IMR-90 (cell line): Measurements from ENCODE around the gene TLL1.

Experiments used
- FOS ChIP-seq: fragments of 150-350 bp; IDR thresholded peaks from 2 replicates; pipeline ENCODE4 v1.6.1; 2016; ENCODE audit warnings: low read depth, low read length
- MAFK ChIP-seq: IDR thresholded peaks from 2 replicates; pipeline ENCODE4 v1.6.1; 2012; ENCODE audit warnings: low read depth, low read length, improper control_type of control experiment
- MXI1 ChIP-seq: IDR thresholded peaks from 2 replicates; pipeline ENCODE4 v1.6.1; 2012; ENCODE audit warnings: low read depth, mild to moderate bottlenecking, low read length, moderate library complexity, borderline replicate concordance
- NFE2L2 ChIP-seq: fragments of 150-350 bp; IDR thresholded peaks from 2 replicates; pipeline ENCODE4 v1.6.1; 2016; ENCODE audit warnings: low read depth, mild to moderate bottlenecking, low read length
- POLR2A ChIP-seq: IDR thresholded peaks from 2 replicates; pipeline ENCODE4 v1.6.1; 2012; ENCODE audit warnings: mild to moderate bottlenecking, low read depth, low read length
- RAD21 ChIP-seq: IDR thresholded peaks from 2 replicates; pipeline ENCODE4 v1.6.1; 2012; ENCODE audit warnings: low read length, improper control_type of control experiment
- RFX5 ChIP-seq: IDR thresholded peaks from 2 replicates; pipeline ENCODE4 v1.8.0; 2012; ENCODE audit warnings: low read depth, mild to moderate bottlenecking, low read length, moderate library complexity
- SMC3 ChIP-seq: fragments of 150-350 bp; IDR thresholded peaks from 2 replicates; pipeline ENCODE4 v1.6.1; 2016; ENCODE audit warnings: low read depth, mild to moderate bottlenecking, antibody characterized with exemption, low read length, moderate library complexity
- TF ChIP-seq, protein P1 (sequence below): conservative IDR thresholded peaks from 2 replicates; pipeline ENCODE4 v1.5.1; 2012; ENCODE audit warnings: mild to moderate bottlenecking, low read depth, low read length, improper control_type of control experiment

GRCh38 chr4:166134285-166134684 lies 261.2 kb downstream of the TLL1 start:
- TF ChIP-seq POLR2A, result no peak
- TF ChIP-seq SMC3, result no peak
- TF ChIP-seq, protein P1, sequence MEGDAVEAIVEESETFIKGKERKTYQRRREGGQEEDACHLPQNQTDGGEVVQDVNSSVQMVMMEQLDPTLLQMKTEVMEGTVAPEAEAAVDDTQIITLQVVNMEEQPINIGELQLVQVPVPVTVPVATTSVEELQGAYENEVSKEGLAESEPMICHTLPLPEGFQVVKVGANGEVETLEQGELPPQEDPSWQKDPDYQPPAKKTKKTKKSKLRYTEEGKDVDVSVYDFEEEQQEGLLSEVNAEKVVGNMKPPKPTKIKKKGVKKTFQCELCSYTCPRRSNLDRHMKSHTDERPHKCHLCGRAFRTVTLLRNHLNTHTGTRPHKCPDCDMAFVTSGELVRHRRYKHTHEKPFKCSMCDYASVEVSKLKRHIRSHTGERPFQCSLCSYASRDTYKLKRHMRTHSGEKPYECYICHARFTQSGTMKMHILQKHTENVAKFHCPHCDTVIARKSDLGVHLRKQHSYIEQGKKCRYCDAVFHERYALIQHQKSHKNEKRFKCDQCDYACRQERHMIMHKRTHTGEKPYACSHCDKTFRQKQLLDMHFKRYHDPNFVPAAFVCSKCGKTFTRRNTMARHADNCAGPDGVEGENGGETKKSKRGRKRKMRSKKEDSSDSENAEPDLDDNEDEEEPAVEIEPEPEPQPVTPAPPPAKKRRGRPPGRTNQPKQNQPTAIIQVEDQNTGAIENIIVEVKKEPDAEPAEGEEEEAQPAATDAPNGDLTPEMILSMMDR, result no peak
- TF ChIP-seq MXI1, result no peak
- TF ChIP-seq NFE2L2, result no peak
- no peak for TF ChIP-seq MAFK
- TF ChIP-seq RFX5, result no peak
- TF ChIP-seq FOS, result no peak
- TF ChIP-seq RAD21, result no peak
